Brain microvascular endothelial cell (primary cell): Measurements from ENCODE around the gene KRT6A.
"Not testable (repeated sequence)": the region's sequence is repeated elsewhere in the genome, so short reads cannot be mapped to it uniquely, and the experiment has no call there.

Experiments used
- DNase-seq: peaks from one replicate; pipeline ENCODE4 v3.0.0-alpha.2; 2020
- H3K27ac ChIP-seq: fragments of 250-450 bp; sonication (Bioruptor Pico); 2 replicates; pipeline ENCODE4 v1.5.1; 2020; ENCODE audit warnings: mild to moderate bottlenecking, moderate library complexity
- H3K27me3 ChIP-seq: fragments of 250-450 bp; sonication (Bioruptor Pico); replicated peaks from 2 replicates; pipeline ENCODE4 v1.5.1; 2020; ENCODE audit warnings: mild to moderate bottlenecking
- H3K36me3 ChIP-seq: fragments of 250-450 bp; sonication (Bioruptor Pico); replicated peaks from 2 replicates; pipeline ENCODE4 v1.5.1; 2020; ENCODE audit warnings: mild to moderate bottlenecking
- H3K4me3 ChIP-seq: 2 replicates; pipeline ENCODE4 v1.5.1; 2011; ENCODE audit warnings: low read depth, mild to moderate bottlenecking, control low read depth, low read length, moderate library complexity
- in situ Hi-C: cut with HindIII; loops from 2 replicates; pipeline ENCODE4 v1.10.0; 2017; ENCODE audit warnings: low sequenced_read_pairs, low pct_ligation_motif_present
- TF ChIP-seq, protein P1 (sequence below): IDR thresholded peaks from 2 replicates; pipeline ENCODE4 v1.5.1; 2011; ENCODE audit warnings: low read depth, mild to moderate bottlenecking, moderate library complexity, low read length, control low read depth, inconsistent platforms; ENCODE audit errors: missing control alignments

KRT6A gene

GRCh38 chr12:52455821-52456220 is 37.2 kb downstream of the KRT6A start:
- in situ Hi-C loops: no loop called here
- no peak for DNase-seq

DNA sequence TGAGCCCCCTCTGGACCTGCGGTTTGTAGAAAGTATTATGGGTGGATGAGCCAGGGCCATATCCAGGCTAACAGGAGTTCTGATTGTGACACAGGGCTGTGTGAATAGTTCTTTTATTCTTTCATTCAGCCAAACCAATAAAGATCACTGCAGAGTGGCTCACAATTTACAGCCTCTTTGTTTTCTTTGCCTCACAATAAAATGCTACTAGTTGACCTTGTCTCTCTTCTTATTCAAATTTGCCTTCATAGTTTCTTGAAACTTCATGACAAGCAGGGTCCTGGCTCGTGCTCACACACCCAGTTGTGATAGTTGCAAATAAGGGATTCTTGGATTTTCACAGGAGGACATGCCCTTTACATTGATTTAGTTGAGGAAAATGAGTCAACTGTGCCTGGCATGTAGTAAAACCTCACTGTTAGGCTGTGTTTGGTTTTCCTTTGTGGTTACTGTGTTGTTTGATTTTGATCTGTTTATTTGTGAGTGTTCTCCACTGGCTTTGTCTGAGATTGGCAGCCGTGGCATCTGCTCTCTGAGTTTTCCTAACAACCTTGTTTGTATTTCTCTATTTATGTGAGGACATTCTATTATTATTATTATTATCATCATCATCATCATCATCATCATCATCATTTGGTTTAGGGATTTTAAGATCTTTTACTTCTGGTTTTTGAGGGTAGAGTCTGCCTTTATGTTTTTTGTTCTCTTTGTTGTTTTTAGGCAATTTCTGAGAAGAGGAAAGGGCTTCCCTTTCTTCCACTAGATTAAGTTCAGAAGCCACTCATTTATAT is 38.5 kb downstream of the KRT6A start:
- no peak for DNase-seq
- TF ChIP-seq, protein P1, sequence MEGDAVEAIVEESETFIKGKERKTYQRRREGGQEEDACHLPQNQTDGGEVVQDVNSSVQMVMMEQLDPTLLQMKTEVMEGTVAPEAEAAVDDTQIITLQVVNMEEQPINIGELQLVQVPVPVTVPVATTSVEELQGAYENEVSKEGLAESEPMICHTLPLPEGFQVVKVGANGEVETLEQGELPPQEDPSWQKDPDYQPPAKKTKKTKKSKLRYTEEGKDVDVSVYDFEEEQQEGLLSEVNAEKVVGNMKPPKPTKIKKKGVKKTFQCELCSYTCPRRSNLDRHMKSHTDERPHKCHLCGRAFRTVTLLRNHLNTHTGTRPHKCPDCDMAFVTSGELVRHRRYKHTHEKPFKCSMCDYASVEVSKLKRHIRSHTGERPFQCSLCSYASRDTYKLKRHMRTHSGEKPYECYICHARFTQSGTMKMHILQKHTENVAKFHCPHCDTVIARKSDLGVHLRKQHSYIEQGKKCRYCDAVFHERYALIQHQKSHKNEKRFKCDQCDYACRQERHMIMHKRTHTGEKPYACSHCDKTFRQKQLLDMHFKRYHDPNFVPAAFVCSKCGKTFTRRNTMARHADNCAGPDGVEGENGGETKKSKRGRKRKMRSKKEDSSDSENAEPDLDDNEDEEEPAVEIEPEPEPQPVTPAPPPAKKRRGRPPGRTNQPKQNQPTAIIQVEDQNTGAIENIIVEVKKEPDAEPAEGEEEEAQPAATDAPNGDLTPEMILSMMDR: no peak
- Histone ChIP-seq H3K27me3 (no peaks in the 10 kb centered on the region), H3K27ac (no peak overlapping the region), H3K36me3 (no peaks in the 10 kb centered on the region), H3K4me3 (no peak overlapping the region)
- in situ Hi-C loops: no loop called here

More at GRCh38 chr12:52455821-52456220, 37.2 kb downstream of the KRT6A start:
- TF ChIP-seq, protein P1: no peak
- Histone ChIP-seq H3K36me3 (no peaks in the 10 kb centered on the region), H3K27ac (no peak overlapping the region), H3K4me3 (no peak overlapping the region), H3K27me3 (no peaks in the 10 kb centered on the region)

GRCh38 chr12:52452101-52452500 is 41.0 kb downstream of the KRT6A start, which contains the start of gene KRT6B:
Gene KRT6B, minus strand, starts transcription at chr12:52452146. Its CDS starts 68 bp downstream, at chr12:52452078.
- no peaks in the 10 kb centered on the region for H3K27me3 ChIP-seq
- H3K4me3 ChIP-seq: no peak within 1 kb of the TSS
- no peaks in the 10 kb centered on the region for H3K36me3 ChIP-seq
- in situ Hi-C loops: no loop called here
- no peak for DNase-seq
- no peak within 1 kb of the TSS for H3K27ac ChIP-seq
- TF ChIP-seq, protein P1: no peak

DNA sequence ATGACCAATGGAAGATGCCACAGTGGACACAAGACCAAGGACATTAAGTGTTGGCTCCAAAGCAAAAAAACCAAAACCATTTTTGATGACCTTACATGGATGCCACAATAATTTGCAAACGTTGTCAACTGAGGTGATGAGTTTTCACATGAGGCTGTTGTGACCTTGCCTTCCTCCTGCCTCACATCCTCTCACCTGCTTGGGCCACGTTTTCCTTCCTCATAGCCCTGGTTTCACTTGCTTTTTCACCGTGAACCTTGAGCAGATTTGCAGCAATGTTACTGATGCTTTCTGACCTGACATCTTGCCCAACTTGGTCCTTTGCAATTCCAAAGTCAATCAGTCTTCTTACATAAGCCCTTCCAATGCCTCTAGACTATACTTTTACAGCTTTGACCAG is 44.8 kb downstream of the KRT6A start:
- DNase-seq: no peak
- Histone ChIP-seq H3K27me3 (no peaks in the 10 kb centered on the region), H3K36me3 (no peaks in the 10 kb centered on the region), H3K4me3 (no peak overlapping the region), H3K27ac (no peak overlapping the region)
- TF ChIP-seq, protein P1: no peak
- in situ Hi-C loops: no loop called here

GRCh38 chr12:52447196-52447595 is 45.9 kb downstream of the KRT6A start:
- DNase-seq, H3K36me3 ChIP-seq, in situ Hi-C loops, H3K27ac ChIP-seq, H3K4me3 ChIP-seq, H3K27me3 ChIP-seq: not testable (repeated sequence)

GRCh38 chr12:52446367-52447045 is 46.6 kb downstream of the KRT6A start:
- H3K36me3 ChIP-seq: no peaks in the 10 kb centered on the region

More at GRCh38 chr12:52446367-52447045, 46.6 kb downstream of the KRT6A start:
- no peak for DNase-seq
- H3K4me3 ChIP-seq: no peak overlapping the region
- TF ChIP-seq, protein P1: no peak
- no peak overlapping the region for H3K27ac ChIP-seq
- in situ Hi-C loops: no loop called here
- no peaks in the 10 kb centered on the region for H3K27me3 ChIP-seq
